Measurements from ENCODE around the gene SULT4A1.

DNA sequence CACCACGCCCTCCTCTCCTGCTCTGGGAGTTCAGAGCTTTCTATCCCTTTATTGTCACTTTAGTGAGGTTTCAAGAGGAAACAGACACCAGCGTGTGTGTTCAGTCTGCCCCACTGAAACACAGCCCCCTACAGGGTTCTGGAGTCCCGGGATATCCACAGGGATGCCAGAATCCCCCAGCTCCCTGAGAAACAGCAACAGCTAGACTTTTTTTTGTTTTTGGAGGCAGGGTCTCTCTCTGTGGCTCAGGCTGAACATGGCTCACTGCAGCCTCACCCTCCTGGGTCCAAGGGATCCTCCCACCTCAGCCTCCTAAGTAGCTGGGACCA lies 10.4 kb downstream of the SULT4A1 start:
- no peak for TF ChIP-seq ZNF274 (IDR thresholded peaks at IDR 0.05; ENCODE audit: low read depth, low read length)
- no peak for TF ChIP-seq YY1 (IDR thresholded peaks at IDR 0.05; ENCODE audit: insufficient read depth, insufficient read length)

All from NT2/D1 (cell line).